Mononuclear cell (primary cell): ENCODE data around the gene SLC25A27. TPM values are rescaled to one million over a fixed set of nuclear protein-coding genes. Genes with fewer than 3 reads are reported as not detected.
"Not testable (repeated sequence)": the region's sequence is repeated elsewhere in the genome, so short reads cannot be mapped to it uniquely, and the experiment has no call there.

Source experiments
- H3K27me3 ChIP-seq: 2 replicates; pipeline ENCODE4 v1.6.0; 2011; ENCODE audit warnings: low read length, control low read depth; ENCODE audit not compliant: insufficient read depth
- H3K4me1 ChIP-seq: 2 replicates; pipeline ENCODE4 v1.5.1; 2011; ENCODE audit warnings: mild to moderate bottlenecking, low read length, control low read depth; ENCODE audit not compliant: insufficient read depth
- H3K4me3 ChIP-seq: 2 replicates; pipeline ENCODE4 v1.5.1; 2011; ENCODE audit warnings: mild to moderate bottlenecking, low read length, moderate library complexity
- H3K9me3 ChIP-seq: 2 replicates; pipeline ENCODE4 v1.5.1; 2011; ENCODE audit warnings: low read depth, mild to moderate bottlenecking, control low read depth, low read length
- total RNA-seq: library from RNA; depleted of rRNA; stranded (reverse); fragments of >200 nt; gene quantifications from one replicate; pipeline ENCODE4 v1.2.3, GENCODE V29; 2012

SLC25A27 gene
- total RNA-seq, 1 donor = 0.10 TPM

GRCh38 chr6:46638650-46639049, 14.1 kb upstream of the SLC25A27 start:
- no peaks in the 10 kb centered on the region for H3K9me3 ChIP-seq
- no peak overlapping the region for H3K4me3 ChIP-seq
- H3K4me1 ChIP-seq = no peaks in the 10 kb centered on the region
- peaks cover 3% of the 10 kb centered on the region for H3K27me3 ChIP-seq

GRCh38 chr6:46642928-46643751, 9.6 kb upstream of the SLC25A27 start:
- H3K4me3 ChIP-seq = no peak overlapping the region
- peaks cover 5% of the 10 kb centered on the region for H3K27me3 ChIP-seq
- H3K9me3 ChIP-seq = no peaks in the 10 kb centered on the region
- H3K4me1 ChIP-seq = no peaks in the 10 kb centered on the region

- Histone ChIP-seq H3K9me3 (no peaks in the 10 kb centered on the region), H3K27me3 (peaks cover 10% of the 10 kb centered on the region), H3K4me1 (no peaks in the 10 kb centered on the region), H3K4me3 (no peak overlapping the region)
Observed at GRCh38 chr6:46645265-46645664, 7.5 kb upstream of the SLC25A27 start.

GRCh38 chr6:46648108-46648507, 4.7 kb upstream of the SLC25A27 start:
- not testable (repeated sequence) for H3K4me3 ChIP-seq, H3K9me3 ChIP-seq, H3K4me1 ChIP-seq
- peaks cover 35% of the 10 kb centered on the region for H3K27me3 ChIP-seq

GRCh38 chr6:46648869-46649492, 3.8 kb upstream of the SLC25A27 start:
- Histone ChIP-seq H3K4me3 (no peak overlapping the region), H3K4me1 (peaks cover 14% of the 10 kb centered on the region), H3K9me3 (no peaks in the 10 kb centered on the region), H3K27me3 (peaks cover 43% of the 10 kb centered on the region)

GRCh38 chr6:46651006-46651405, 1.8 kb upstream of the SLC25A27 start:
- Histone ChIP-seq H3K4me3 (no peak overlapping the region), H3K9me3 (no peaks in the 10 kb centered on the region), H3K4me1 (peaks cover 14% of the 10 kb centered on the region), H3K27me3 (peaks cover 55% of the 10 kb centered on the region)

- H3K4me3 ChIP-seq = no peak overlapping the region
- H3K27me3 ChIP-seq = peaks cover 55% of the 10 kb centered on the region
- peaks cover 14% of the 10 kb centered on the region for H3K4me1 ChIP-seq
- no peaks in the 10 kb centered on the region for H3K9me3 ChIP-seq
Observed at GRCh38 chr6:46651816-46652215, 959 bp upstream of the SLC25A27 start.

- peak overlapping the region; percentile 53 for H3K4me3 ChIP-seq
Observed at GRCh38 chr6:46652232-46652602, 558 bp upstream of the SLC25A27 start.

GRCh38 chr6:46653439-46654195, 842 bp downstream of the SLC25A27 start:
- peaks cover 14% of the 10 kb centered on the region for H3K4me1 ChIP-seq
- peak overlapping the region; percentile 53 for H3K4me3 ChIP-seq
- peaks cover 55% of the 10 kb centered on the region for H3K27me3 ChIP-seq
- no peaks in the 10 kb centered on the region for H3K9me3 ChIP-seq

More at GRCh38 chr6:46652232-46652602, 558 bp upstream of the SLC25A27 start:
- H3K9me3 ChIP-seq = no peaks in the 10 kb centered on the region
- H3K27me3 ChIP-seq = peaks cover 55% of the 10 kb centered on the region
- H3K4me1 ChIP-seq = peaks cover 14% of the 10 kb centered on the region

- no peaks in the 10 kb centered on the region for H3K9me3 ChIP-seq
- H3K27me3 ChIP-seq = peaks cover 44% of the 10 kb centered on the region
- H3K4me3 ChIP-seq = no peak overlapping the region
- H3K4me1 ChIP-seq = peaks cover 14% of the 10 kb centered on the region
Observed at GRCh38 chr6:46655803-46656202, 3.0 kb downstream of the SLC25A27 start.

GRCh38 chr6:46657642-46658041, 4.9 kb downstream of the SLC25A27 start:
- Histone ChIP-seq H3K4me1 (peaks cover 8% of the 10 kb centered on the region), H3K4me3 (no peak overlapping the region), H3K27me3 (peaks cover 25% of the 10 kb centered on the region), H3K9me3 (no peaks in the 10 kb centered on the region)

GRCh38 chr6:46661483-46661882, 8.7 kb downstream of the SLC25A27 start:
- no peaks in the 10 kb centered on the region for H3K27me3 ChIP-seq
- H3K4me3 ChIP-seq = no peak overlapping the region
- no peaks in the 10 kb centered on the region for H3K4me1 ChIP-seq
- H3K9me3 ChIP-seq = no peaks in the 10 kb centered on the region

GRCh38 chr6:46667377-46667776, 14.6 kb downstream of the SLC25A27 start:
- Histone ChIP-seq H3K9me3 (no peaks in the 10 kb centered on the region), H3K4me1 (no peaks in the 10 kb centered on the region), H3K27me3 (no peaks in the 10 kb centered on the region), H3K4me3 (no peak overlapping the region)

GRCh38 chr6:46674410-46674809, 21.6 kb downstream of the SLC25A27 start:
- H3K4me3 ChIP-seq = no peak overlapping the region
- no peaks in the 10 kb centered on the region for H3K27me3 ChIP-seq
- no peaks in the 10 kb centered on the region for H3K4me1 ChIP-seq
- H3K9me3 ChIP-seq = no peaks in the 10 kb centered on the region

GRCh38 chr6:46676604-46677313, 24.0 kb downstream of the SLC25A27 start:
- Histone ChIP-seq H3K4me3 (no peak overlapping the region), H3K4me1 (no peaks in the 10 kb centered on the region), H3K27me3 (peaks cover 3% of the 10 kb centered on the region), H3K9me3 (no peaks in the 10 kb centered on the region)
